Coronary artery (tissue), 2 donors: ENCODE data around the gene ATP13A1.
"Not testable (repeated sequence)": the region's sequence is repeated elsewhere in the genome, so short reads cannot be mapped to it uniquely, and the experiment has no call there.

Source experiments
- DNase-seq: peaks from one replicate; pipeline ENCODE4 v3.0.0-alpha.2; 2017; ENCODE audit warnings: low spot score
- H3K27ac ChIP-seq, 2 donors: fragments of 200-600 bp; sonication (generic); one replicate each; pipeline ENCODE4 v1.5.1; 2016 to 2019
- H3K4me3 ChIP-seq: fragments of 200-600 bp; sonication (generic); 2 replicates; pipeline ENCODE4 v1.5.1; 2016; ENCODE audit warnings: mild to moderate bottlenecking, moderate library complexity
- TF ChIP-seq, protein P1 (sequence below): fragments of 200-600 bp; sonication (generic); IDR thresholded peaks from one replicate; pipeline ENCODE4 v1.5.1; 2019; ENCODE audit warnings: antibody characterized with exemption

Gene ATP13A1

DNA sequence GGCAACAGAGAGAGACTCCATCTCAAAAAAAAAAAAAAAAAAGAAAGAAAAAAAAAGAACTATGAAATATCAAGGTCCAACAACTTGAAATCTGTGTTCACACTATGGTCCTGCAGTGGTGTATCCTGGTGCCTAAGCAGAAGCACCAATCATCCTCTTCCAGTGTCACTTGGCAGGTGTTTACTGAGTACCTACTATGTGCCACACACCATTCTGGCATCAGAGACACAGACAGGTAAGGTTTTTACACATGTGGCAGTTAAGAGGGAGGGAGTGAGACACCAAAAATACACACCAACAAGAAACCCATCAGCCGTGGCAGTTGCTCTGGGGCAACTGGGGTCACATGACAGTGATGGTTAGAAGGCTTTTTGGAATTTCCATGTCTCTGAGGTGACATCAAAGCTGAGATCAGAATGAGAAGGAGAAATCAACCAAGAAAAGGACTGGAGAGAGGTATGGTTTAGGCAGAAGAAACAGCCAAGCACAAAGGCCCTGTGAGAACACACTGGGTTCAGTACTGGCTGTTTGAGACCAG, 62.6 kb downstream of the ATP13A1 start:
- no peak overlapping the region for H3K27ac ChIP-seq
- no peak for DNase-seq

DNA sequence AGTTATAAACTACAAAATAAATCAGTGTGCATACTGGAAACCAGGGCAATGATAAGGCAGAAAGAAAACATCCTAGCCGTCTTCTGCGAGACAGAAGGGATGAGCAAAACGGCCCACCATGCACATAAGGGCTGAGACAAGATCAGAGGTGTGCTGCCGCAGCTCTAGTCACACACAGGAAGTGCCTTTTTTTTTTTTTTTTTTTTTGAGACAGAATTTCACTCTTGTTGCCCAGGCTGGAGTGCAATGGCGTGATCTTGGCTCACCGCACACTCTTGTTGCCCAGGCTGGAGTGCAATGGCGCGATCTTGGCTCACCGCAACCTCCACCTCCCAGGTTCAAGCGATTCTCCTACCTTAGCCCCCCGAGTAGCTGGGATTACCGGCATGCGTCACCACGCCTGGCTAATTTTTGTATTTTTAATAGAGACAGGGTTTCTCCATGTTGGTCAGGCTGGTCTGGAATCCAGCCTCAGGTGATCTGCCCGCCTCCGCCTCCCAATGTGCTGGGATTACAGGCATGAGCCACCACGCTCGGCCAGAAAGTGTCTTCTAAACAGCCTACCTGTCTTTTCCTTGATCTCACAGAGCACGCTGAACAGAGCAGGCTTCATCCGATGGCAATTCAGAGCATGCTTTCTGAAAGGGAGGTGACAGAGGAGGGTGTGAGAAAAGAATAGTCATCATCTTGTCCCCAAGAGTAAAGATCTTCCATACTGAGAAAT, 64.6 kb downstream of the ATP13A1 start:
- H3K4me3 ChIP-seq, DNase-seq: not testable (repeated sequence)
- H3K27ac ChIP-seq, result peak overlapping the region in 1 of 2 donors; percentile 7

More for the DNA sequence above, 62.6 kb downstream of the ATP13A1 start:
- no peak overlapping the region for H3K4me3 ChIP-seq
- TF ChIP-seq, protein P1, sequence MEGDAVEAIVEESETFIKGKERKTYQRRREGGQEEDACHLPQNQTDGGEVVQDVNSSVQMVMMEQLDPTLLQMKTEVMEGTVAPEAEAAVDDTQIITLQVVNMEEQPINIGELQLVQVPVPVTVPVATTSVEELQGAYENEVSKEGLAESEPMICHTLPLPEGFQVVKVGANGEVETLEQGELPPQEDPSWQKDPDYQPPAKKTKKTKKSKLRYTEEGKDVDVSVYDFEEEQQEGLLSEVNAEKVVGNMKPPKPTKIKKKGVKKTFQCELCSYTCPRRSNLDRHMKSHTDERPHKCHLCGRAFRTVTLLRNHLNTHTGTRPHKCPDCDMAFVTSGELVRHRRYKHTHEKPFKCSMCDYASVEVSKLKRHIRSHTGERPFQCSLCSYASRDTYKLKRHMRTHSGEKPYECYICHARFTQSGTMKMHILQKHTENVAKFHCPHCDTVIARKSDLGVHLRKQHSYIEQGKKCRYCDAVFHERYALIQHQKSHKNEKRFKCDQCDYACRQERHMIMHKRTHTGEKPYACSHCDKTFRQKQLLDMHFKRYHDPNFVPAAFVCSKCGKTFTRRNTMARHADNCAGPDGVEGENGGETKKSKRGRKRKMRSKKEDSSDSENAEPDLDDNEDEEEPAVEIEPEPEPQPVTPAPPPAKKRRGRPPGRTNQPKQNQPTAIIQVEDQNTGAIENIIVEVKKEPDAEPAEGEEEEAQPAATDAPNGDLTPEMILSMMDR, result no peak

DNA sequence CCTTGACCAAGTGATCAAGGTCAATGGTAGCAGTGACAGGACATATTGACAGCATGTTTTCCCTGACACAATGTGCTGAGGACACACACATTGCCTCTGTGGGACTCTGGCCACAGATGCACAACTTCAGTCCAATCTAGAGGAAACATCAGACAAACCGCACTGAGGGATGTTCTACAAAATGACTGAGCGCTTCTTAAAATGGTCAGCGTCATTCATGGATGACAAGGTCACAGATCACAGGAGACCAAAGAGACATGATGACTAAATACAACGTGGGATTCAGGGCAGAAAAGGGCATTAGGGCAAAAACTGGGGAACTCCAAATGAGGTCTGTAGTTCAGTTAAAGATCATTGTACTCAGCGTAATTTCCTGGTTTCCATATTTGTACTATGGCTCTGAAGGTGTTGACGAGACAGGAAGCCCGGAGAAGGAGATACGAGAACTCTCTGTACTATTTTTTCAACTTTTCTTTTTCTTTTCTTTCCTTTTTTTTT, 65.6 kb downstream of the ATP13A1 start:
- Histone ChIP-seq H3K27ac (no peak overlapping the region), H3K4me3 (no peak overlapping the region)
- TF ChIP-seq, protein P1, result no peak
- DNase-seq, result no peak
